ENCODE data around the gene DGKI.
"Not testable (repeated sequence)": the region's sequence is repeated elsewhere in the genome, so short reads cannot be mapped to it uniquely, and the experiment has no call there.

The DGKI gene

DNA sequence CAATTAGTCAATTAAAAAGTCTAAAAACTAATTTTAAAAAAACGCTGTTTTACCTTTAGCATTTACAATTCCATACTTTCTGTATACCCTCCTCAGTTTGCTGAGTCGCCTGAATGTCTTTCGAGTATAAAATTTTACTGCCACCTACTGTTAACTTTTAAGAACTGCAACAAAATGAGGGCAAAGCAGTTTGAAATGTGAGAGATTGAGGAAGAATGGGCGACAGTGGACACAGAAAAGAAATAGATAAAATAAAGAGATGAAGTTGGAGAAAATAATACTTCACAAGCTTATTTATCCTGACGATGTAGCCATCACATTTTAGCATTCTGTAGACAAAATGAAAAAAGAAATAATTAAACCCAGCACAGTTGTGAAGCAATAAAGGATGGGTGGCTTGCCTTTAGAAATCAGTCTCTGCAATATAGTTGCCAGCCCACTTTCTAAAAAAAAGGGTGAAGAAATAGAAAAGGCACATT, 392.5 kb downstream of the DGKI start:
- no peaks in the 10 kb centered on the region for H3K79me2 ChIP-seq (ENCODE audit: insufficient read depth, low read depth)
- H3K27me3 ChIP-seq (ENCODE audit: insufficient read depth, low read depth) = no peaks in the 10 kb centered on the region
- no peak overlapping the region for H3K9ac ChIP-seq
- no peak overlapping the region for H3K27ac ChIP-seq
- H3K4me1 ChIP-seq (ENCODE audit: low read depth, poor library complexity, severe bottlenecking) = no peaks in the 10 kb centered on the region
- no peaks in the 10 kb centered on the region for H3K36me3 ChIP-seq (ENCODE audit: insufficient read depth)
- no peak overlapping the region for H2AFZ ChIP-seq (ENCODE audit: low read depth)
- TF ChIP-seq, protein P1, sequence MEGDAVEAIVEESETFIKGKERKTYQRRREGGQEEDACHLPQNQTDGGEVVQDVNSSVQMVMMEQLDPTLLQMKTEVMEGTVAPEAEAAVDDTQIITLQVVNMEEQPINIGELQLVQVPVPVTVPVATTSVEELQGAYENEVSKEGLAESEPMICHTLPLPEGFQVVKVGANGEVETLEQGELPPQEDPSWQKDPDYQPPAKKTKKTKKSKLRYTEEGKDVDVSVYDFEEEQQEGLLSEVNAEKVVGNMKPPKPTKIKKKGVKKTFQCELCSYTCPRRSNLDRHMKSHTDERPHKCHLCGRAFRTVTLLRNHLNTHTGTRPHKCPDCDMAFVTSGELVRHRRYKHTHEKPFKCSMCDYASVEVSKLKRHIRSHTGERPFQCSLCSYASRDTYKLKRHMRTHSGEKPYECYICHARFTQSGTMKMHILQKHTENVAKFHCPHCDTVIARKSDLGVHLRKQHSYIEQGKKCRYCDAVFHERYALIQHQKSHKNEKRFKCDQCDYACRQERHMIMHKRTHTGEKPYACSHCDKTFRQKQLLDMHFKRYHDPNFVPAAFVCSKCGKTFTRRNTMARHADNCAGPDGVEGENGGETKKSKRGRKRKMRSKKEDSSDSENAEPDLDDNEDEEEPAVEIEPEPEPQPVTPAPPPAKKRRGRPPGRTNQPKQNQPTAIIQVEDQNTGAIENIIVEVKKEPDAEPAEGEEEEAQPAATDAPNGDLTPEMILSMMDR (conservative IDR thresholded peaks at IDR 0.05; ENCODE audit: low read depth, low read length) = peak; percentile 94
- no peaks in the 10 kb centered on the region for H4K20me1 ChIP-seq (ENCODE audit: insufficient read depth)
- no peak overlapping the region for H3K4me2 ChIP-seq
- H3K4me3 ChIP-seq (IDR thresholded peaks at IDR 0.05; ENCODE audit: insufficient read depth, low read depth, low read length) = no peak overlapping the region

DNA sequence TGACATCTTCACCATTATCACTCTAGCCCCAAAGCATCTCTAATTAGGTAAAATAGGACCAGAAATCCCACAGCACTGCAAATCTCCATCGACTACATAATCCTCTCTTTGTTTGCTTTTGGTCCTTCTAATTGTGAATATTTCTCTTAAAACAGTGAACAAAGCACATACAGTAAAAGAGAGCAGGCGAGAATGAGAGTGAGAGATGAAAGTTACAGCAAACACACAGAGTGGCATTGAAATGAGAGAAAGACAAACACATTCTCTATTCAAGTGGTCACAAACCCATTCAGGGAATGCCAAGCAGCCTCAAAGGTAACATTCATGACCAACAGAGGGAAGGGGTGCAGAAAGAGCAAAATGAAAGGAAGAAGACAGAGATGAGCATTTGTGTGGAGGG, 393.4 kb downstream of the DGKI start:
- TF ChIP-seq, protein P1 (conservative IDR thresholded peaks at IDR 0.05; ENCODE audit: low read depth, low read length) = no peak
- H3K4me2 ChIP-seq = no peak overlapping the region
- no peak overlapping the region for H3K27ac ChIP-seq
- no peaks in the 10 kb centered on the region for H3K4me1 ChIP-seq (ENCODE audit: low read depth, poor library complexity, severe bottlenecking)
- no peak overlapping the region for H3K4me3 ChIP-seq (IDR thresholded peaks at IDR 0.05; ENCODE audit: insufficient read depth, low read depth, low read length)
- no peaks in the 10 kb centered on the region for H4K20me1 ChIP-seq (ENCODE audit: insufficient read depth)
- H2AFZ ChIP-seq (ENCODE audit: low read depth) = no peak overlapping the region
- no peaks in the 10 kb centered on the region for H3K79me2 ChIP-seq (ENCODE audit: insufficient read depth, low read depth)
- no peaks in the 10 kb centered on the region for H3K27me3 ChIP-seq (ENCODE audit: insufficient read depth, low read depth)
- H3K36me3 ChIP-seq (ENCODE audit: insufficient read depth) = no peaks in the 10 kb centered on the region
- no peak overlapping the region for H3K9ac ChIP-seq

DNA sequence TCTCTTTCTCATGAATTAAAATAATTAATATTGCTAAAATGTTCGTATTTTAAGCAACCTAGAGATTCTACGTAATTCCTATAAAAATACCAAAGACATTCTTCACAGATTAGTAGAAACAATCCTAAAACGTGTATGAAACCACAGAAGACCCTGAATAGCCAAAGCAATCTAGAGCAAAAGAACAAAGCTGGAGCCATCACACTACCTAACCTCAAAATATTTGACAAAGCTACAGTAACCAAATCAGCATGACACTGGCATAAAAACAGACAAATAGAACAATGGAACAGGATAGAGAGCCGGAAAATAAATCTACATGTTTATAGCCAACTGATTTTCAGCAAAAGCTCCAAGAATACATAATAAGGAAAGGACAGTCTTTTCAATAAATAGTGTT, 397.8 kb downstream of the DGKI start:
- H3K36me3 ChIP-seq (ENCODE audit: insufficient read depth) = no peaks in the 10 kb centered on the region
- H3K27me3 ChIP-seq (ENCODE audit: insufficient read depth, low read depth) = no peaks in the 10 kb centered on the region
- H2AFZ ChIP-seq (ENCODE audit: low read depth) = no peak overlapping the region
- H4K20me1 ChIP-seq (ENCODE audit: insufficient read depth) = no peaks in the 10 kb centered on the region
- H3K27ac ChIP-seq = no peak overlapping the region
- H3K79me2 ChIP-seq (ENCODE audit: insufficient read depth, low read depth) = no peaks in the 10 kb centered on the region
- no peak overlapping the region for H3K9ac ChIP-seq
- H3K4me2 ChIP-seq = no peak overlapping the region
- no peak overlapping the region for H3K4me3 ChIP-seq (IDR thresholded peaks at IDR 0.05; ENCODE audit: insufficient read depth, low read depth, low read length)
- TF ChIP-seq, protein P1 (conservative IDR thresholded peaks at IDR 0.05; ENCODE audit: low read depth, low read length) = no peak
- peaks cover 7% of the 10 kb centered on the region for H3K4me1 ChIP-seq (ENCODE audit: low read depth, poor library complexity, severe bottlenecking)

DNA sequence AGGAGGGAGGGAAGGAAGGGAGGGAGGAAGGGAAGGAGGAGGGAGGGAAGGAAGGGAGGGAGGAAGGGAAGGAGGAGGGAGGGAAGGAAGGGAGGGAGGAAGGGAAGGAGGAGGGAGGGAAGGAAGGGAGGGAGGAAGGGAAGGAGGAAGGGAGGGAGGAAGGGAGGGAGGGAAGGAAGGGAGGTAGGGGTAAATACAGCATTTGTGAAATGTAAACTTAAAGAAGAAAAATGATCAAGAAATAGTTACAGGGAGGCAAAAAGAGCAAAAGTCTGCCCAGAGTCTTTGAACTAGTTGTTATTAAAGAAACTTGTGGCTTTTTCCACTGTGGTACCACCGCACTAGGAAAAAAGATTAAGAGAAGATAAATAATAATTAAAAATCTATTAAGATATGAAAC, 398.2 kb downstream of the DGKI start:
- not testable (repeated sequence) for H3K79me2 ChIP-seq (ENCODE audit: insufficient read depth, low read depth); H3K4me3 ChIP-seq (IDR thresholded peaks at IDR 0.05; ENCODE audit: insufficient read depth, low read depth, low read length); H3K27ac ChIP-seq; H3K27me3 ChIP-seq (ENCODE audit: insufficient read depth, low read depth); H3K4me2 ChIP-seq; H2AFZ ChIP-seq (ENCODE audit: low read depth); H4K20me1 ChIP-seq (ENCODE audit: insufficient read depth); H3K36me3 ChIP-seq (ENCODE audit: insufficient read depth); H3K9ac ChIP-seq
- peaks cover 11% of the 10 kb centered on the region for H3K4me1 ChIP-seq (ENCODE audit: low read depth, poor library complexity, severe bottlenecking)

DNA sequence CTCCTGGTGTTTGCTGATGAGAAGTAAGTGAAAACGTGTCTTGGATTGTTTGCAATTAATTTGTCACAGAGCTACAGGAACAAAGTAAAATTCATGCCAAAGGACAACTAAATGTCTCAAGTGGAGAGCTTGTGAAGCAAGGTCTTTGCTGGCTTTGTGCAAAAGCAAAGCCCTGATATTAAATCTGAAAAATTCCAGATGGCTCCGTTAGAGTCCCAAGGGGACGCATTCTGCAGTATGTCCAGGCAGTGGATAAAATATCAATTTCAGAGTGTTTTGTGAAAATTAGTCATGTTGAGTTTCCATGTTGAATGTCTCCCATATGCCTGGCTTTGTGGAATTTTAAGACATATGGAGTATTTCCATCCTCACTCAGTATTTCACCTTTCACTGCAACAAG, 400.7 kb downstream of the DGKI start:
- Histone ChIP-seq H3K36me3 (ENCODE audit: insufficient read depth) (no peaks in the 10 kb centered on the region), H3K79me2 (ENCODE audit: insufficient read depth, low read depth) (no peaks in the 10 kb centered on the region), H3K27me3 (ENCODE audit: insufficient read depth, low read depth) (no peaks in the 10 kb centered on the region), H3K4me2 (no peak overlapping the region), H4K20me1 (ENCODE audit: insufficient read depth) (no peaks in the 10 kb centered on the region), H3K9ac (no peak overlapping the region), H3K27ac (no peak overlapping the region), H2AFZ (ENCODE audit: low read depth) (no peak overlapping the region), H3K4me3 (IDR thresholded peaks at IDR 0.05; ENCODE audit: insufficient read depth, low read depth, low read length) (no peak overlapping the region), H3K4me1 (ENCODE audit: low read depth, poor library complexity, severe bottlenecking) (peaks cover 18% of the 10 kb centered on the region)
- TF ChIP-seq, protein P1 (conservative IDR thresholded peaks at IDR 0.05; ENCODE audit: low read depth, low read length) = no peak

Measured in KMS-11 (cell line).